Endometrial microvascular endothelial cells (primary cell): Measurements from ENCODE around the gene RXRA. TPM values are rescaled to one million over a fixed set of nuclear protein-coding genes. Genes with fewer than 3 reads are reported as not detected.

Experiments used
- in situ Hi-C: cut with HindIII; loops from 2 replicates; pipeline ENCODE4 v1.10.0; 2017; ENCODE audit warnings: low sequenced_read_pairs, low pct_unique_long_range_greater_than_20kb; ENCODE audit errors: inconsistent ontology term
- total RNA-seq: library from RNA; depleted of rRNA; stranded (reverse); fragments of >200 nt; gene quantifications from one replicate; pipeline ENCODE4 v1.2.3, GENCODE V29; 2015; ENCODE audit errors: inconsistent ontology term

Gene RXRA
- total RNA-seq, 1 donor from 2014 or later: 14.8 TPM

DNA sequence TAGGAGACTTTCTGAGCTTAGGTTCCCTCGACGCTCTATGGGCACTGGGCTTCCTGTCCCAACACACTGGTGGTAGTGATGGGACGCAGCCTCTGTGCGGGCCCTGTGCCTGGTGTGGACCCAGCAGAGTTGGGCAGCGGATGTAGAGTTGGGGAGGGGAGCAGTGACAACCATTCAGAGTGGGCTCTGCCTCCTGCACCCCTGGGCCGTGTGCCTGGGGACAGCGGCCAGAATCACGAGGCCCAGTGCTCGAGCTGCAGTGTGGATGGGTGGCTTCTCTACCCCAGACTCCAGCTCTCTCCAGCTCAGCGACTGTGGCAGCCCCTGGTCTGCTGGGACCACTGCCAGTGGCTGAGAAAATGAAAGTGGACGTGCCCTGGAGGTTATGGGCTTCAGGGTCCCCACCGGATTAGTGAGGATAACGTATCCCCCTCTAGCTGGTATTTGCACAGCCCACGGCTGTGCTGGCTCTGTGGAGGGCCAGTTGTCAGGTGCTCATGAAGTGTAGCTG lies 18.6 kb downstream of the RXRA start:
- in situ Hi-C loops: no loop called here

DNA sequence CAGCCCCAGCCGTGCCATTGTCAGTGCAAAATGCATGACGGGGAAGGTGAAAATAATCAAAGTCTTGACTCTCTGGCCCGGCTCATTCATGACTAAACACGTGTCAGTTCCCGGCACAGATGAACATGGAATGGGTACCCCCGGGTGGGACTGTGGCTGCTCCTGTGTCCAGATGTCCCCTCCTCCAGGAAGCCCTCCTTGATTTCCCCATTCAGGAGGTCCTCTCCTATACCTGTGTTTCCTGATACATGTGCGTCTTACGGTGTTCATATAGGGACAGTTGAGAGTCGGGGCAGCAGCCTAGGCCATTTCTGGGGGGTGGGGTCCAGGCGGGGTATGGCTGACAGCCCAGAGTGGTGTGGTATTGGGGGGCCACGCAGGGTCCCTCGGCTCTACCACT lies 19.5 kb downstream of the RXRA start:
- in situ Hi-C loops: no loop called here

DNA sequence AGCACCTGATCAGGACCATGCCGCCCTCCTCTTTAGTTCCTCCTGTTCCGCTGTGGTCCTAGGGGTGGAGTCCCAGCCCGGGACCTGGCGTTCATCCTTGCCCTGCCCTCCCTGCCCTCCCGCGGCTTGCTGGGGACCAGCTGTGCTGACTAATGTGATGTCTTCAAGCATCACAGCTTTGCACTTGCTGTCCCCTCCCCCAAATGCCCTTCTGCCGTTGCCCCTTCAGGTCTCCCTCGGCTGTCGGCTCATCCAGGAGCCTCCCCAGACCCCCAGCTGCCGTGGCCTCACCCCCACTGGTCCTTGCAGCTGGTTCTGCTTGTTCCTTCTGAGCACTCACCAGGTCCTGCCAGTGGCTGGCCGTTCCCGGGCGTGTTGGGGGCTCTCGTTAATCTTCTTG lies 19.9 kb downstream of the RXRA start:
- in situ Hi-C loops: no loop called here

DNA sequence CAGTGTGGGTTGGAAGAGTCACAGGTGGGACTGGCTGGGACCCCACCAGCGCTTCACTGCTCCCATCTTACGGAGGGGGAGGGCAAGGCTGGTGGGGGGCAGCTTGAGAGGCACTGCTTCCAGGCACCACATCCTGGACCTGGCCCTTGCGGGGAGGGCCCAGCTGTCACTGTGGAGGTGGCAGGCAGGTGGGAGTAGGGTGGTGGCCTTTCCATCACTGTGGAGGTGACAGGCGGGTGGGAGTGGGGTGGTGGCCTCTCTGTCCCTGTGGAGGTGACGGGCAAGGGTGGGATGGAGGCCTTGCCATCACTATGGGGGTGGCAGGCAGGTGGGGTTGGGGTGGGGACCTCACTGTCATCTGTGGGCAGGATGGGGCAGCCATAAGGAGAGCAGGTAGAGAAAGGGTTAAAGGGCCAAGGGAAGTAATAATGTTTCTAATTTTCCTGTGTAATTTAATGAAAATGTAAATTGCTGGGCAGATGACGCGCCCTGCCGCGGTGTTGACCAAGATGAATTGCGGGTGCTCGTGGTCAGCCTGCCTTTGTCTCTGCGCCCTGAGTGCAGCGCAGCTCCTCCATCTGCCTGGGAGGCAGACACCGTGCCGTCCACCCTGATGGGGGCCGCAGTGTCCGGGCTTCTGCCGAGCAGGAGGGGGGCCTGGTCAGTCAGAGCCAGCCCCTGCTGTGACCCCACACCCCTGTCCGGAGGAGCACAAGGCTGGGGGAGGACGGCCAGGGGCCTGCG lies 20.8 kb downstream of the RXRA start:
- in situ Hi-C loops: no loop called here

DNA sequence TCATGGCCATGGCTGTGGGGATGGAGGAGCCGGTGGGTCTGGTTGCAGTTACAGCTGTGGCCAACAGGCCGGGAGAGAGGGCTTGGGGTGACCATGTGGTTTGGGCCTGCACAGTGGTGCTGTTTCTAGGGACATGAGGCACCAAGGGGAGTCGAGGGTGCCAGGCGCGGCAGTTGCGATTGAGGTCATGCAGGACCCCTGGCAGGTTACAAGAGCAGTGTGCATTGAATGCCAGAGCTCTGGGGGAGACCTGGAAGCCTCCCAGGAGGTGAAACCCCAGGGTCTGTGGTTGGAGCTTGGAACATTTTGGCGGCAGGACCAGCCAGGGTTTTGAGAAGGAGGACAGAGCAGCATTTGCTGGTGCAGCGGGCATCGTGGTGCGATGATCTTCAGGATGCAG lies 21.7 kb downstream of the RXRA start:
- in situ Hi-C loops: no loop called here

DNA sequence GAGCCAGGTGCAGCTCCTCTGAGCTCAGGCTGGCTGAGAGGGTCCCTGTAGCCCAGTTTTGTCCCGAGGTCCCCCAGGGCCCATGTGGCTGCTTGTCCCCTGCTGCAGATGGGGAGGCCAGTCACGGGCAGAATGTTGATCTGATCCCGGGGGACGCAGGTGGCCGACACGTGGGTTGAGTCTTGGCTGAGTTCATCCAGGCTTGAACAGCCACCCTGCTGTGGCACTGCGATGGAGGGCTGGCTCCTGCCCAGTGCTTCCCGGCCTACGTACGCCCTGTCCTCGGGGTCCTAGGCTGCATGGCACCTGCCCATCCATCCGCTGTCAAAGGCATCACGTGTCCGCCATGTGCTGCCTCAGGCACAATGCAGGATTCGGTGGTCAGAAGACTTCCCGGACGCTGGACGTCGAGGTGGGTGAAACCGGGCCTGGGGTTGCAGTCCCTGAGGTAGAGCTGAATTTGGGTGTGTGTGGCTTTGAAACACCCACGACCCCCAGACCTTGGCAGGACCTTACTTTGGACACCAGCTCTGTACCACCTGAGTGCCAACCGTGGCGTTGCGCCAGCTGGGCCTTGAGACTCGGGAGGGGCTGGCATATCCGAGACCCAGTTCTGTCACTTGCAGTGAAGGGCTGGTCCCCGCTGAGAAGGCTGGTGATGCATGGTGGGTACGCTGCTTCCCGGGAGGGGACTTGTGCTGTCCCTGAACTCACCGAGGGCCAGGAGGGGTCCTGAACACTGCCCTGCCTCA lies 22.3 kb downstream of the RXRA start:
- in situ Hi-C loops: no loop called here

DNA sequence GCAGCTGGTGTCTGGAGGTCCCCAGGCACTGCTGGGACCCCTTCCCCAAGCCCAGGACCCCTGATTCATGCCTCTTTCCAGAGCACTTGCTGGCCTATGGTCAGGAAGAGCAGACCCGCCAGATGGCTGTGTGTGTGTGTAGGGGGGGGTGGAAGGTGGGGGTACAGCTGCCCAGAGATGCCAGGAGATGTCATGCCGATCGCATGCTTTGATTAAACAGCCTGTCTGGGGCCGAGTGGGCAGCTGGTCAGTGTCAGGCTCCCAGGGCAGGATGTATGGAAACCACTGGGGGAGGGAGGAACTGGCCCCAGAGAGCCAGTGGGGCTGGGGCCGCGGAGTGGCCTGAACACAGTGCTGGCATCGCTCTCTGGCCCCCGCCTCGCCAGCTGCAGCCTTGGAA lies 23.7 kb downstream of the RXRA start:
- in situ Hi-C loops: no loop called here

DNA sequence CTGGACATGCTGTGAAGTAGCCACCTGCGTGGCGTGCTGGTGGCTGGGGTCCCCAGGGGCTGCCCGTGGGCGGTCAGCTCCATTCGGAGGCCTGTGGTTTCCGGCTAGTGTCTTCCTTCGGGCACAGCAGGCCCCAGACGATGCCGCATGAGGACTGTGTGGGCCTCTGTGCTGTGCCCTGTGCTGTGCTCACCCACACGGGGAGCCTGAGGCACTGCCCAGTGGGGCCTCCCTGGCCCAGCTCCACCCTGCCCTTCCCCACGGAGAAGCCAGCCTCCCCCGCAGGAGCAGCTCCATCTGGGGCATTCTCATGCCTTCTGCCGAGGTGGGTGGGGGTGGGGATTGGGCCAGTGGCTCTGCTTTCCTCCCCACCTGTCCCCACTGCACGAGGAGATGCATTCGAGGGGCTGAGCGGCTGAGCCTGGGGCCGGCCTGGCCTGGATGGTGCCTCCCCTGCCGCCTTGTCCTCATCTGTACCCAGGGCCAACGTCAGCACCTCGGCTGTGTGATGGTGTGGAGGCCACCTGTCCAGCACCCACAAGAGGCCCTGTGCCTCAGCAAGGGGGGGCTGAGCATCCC lies 24.2 kb downstream of the RXRA start:
- in situ Hi-C loops: no loop called here

DNA sequence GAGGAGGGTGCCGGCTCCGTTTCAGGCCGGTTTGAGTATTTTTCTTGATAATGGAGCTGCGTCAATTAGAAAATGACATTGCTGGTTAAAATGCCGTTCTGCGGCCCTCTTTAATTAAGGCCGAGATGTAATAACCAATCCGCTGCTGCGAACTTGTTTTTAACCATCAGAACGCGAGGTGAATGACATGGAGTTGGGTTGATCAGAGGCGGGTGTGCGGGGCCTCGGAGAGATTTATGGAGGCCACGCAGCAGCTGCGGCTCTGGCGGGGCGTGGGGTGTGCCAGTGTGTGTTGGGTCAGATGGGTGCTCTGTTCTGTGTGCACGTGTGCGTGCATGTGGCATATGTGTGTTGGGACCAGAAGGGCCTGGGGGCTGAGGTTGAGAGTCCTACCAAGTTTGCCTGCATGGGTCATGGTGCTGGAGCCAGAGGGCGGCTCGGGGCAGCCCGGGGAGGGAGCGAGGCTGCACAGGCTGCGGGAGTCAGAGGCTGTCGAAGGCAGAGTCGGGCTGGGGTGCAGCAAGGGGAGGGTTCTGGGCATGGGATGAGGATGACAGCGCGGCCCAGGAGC lies 25.4 kb downstream of the RXRA start:
- in situ Hi-C loops: no loop called here

DNA sequence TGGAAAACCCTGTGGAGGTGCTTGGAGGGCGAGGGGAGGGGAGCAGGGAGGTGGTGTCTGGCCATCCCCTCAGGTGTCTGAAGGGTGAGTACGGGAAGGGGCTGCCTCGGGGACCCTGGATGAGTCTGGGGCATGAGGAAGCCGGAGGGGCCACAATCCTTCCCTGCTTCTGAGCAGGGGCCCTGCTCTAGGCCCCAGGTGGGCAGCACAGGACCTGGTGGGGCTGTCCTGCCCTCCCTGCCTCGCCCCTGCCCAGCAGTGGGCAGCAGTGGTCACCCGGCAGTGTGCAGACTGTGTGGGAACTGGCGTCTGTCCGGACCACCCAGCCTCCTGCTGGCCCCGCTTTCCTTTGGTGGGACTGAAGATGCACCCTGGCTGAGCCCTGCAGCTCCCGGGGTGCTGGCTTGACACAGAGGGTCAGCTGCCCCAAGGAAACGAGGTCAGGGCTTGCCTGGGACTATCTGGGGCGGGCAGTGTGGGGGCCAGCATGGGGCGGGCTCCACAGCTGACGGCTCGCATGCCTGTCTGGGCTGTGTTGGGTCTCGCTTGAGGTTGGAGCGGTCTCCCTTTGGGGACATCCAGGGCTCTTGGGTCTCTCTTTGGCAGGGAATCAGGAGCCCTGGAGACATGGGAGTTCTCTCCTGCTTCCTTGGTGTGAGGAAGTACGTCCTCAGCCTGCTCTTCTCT lies 26.1 kb downstream of the RXRA start:
- in situ Hi-C loops: no loop called here

DNA sequence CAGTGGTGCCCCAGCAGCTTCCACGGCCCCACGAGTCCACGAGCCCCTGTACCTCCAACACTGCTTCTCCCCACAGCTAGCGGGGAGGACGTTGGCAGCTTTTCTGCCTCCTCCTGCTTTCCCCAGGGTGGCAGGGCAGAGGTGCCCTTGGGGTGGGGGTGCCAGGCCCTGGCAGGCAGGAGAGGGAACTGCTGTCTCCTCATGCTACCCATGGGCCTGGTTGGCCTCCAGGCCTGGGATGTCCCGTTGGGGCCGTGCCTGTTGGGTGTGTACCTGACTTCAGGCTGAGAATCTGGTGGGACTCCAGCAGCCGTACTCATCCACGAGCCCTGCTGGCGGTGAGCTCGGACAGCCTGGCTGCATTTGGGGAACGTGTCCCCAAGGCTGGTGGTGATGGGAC lies 27.3 kb downstream of the RXRA start:
- in situ Hi-C loops: no loop called here

DNA sequence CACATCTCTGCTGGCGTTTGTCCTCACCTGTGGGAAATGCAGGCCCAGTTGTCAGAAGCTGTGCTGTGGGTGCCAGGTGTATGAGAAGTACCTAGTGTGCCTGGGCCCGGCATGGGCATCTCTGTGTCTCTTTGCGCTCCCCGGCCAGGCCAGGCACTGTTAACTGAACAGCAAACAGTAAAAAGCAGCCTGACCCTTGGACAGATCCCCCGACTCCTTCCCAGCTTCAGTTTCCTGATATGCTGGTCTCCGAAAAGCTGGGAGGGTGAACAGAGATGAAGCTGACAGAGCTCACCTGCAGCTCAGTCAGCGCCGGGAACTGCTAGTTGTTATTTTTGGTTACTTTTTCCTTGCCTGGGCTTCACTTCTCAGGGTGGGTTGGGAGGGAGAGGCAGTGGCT lies 28.9 kb downstream of the RXRA start:
- in situ Hi-C loops: no loop called here

DNA sequence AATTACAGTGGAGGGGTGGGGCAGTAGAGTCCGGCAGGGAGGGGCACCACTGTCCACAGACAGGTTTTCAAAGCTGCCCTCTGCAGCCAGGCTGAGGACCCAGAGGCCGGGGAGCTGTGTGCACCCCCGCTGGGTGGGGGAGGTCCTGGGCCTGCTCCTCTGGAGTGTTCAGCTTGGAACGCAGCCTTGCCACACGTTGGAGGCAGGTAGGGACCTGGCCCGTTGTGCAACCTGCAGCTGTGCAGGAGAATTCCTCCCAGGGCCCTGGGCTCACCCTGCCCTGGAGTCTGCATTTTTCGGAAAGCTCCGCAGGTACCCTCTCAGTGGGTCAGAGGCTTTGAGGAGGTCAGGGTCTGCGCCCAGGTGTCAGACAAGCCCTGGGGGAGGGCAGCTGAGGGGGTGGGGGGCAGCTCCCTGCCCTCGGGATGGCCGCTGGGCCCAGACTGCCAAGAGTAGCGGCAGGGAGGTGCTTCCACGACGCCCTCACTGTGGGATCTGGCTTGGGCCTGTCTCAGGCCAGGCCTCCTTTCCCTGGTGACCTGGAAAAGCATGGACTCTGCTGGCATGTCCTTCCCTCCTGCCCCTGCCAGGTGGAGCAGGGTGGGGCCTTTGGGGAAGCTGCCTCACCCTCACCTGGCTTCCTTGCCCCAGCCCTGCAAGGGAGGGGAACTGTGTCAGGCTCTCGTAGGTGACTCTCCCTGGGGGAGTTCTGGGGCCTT lies 29.5 kb downstream of the RXRA start:
- in situ Hi-C loops: no loop called here

DNA sequence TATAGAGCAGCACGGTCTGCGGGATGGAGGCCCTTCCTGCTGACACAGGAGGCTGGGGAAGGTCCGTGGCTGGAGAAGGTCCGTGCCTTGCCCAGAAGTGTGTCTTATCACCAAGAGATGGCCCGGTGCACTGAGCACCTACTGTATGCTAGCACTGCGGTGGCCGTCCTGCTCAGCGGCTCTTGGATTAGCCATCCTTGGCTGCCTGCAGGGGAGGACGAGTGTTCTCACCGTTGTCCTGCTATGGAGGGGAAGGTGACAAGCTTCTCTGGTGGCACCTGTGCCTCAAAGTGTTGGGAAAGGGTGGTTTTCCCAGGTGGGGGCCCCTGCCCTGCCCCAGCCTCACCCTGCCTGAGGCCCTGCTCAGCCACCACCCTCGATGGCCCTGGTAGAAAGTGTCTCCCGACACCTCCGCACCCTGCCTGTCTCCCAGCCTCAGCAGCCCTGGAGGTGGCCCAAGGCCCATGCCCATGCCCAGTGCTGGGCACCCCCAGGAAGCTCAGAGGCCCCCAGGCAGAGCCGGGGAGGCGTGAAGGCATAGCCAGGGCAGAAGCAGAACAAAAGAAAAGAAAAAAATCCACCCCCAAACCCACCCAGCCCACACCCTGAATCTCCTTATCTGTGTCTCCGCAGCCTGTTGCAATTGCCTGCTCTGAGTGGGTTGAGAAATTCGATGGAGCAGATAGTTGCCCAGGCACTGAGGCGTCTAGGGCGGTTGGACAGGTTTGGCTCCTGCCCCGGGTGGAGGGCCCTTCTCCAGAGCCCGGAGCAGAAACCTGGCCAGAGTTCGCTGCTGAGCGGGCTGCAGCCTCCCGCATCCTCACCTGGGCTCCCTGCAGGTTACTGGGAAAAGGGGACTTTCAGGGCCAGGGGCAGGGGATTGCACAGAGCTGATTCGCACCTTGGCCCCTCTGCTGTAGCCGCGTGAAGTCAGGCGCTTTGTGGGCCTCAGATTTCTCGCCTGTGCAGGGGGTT lies 30.5 kb downstream of the RXRA start:
- in situ Hi-C loops: no loop called here

DNA sequence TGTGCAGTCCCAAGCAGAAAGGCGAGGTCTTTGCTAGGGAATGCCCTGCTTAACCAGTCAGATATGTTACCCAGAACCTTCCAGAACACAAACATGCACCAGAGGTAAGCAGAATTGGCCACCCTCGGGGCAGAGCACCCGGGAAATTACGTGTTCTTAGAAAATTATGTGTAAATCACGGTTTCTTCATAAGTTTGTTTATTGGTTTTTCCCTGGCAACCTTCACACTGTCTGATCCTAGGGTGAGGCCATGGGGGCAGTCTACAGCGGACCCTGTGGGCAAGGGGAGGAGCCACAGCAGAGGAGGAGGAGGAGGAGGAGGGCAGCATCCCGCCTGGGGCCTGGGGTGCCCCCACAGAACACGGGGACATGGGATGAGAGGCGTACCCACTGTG lies 31.4 kb downstream of the RXRA start:
- in situ Hi-C loops: no loop called here

DNA sequence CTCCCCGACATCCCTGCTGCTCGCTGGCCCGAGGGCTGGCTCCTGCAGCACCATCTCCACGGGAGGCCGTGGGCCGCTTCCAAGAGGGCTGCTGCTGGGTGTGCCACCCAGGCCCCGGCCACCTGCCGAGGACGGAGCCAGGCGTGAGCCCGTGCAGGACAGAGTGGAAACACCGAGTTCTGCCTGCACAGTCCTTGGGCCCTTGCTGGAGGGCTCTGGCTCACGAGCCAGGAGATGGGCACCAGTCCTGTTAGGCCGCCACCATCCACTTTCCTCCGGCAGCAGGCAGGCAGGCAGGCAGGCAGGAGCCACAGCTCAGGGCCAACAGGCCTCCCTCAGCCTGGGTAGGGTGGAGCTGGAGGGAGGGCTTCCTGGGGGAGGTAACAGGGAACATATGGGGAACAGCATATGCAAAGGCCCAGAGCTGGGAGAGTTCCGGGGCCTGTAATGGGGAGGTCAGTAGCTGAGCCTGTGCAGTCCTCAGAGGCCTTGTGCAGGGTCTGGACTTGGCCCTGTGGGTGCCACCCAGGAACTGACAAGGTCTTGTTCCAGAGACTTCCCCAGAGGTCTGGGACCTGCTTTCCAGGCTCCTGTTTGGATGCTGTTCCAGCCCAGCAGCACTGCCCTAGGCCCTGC lies 31.9 kb downstream of the RXRA start:
- in situ Hi-C loops: no loop called here

DNA sequence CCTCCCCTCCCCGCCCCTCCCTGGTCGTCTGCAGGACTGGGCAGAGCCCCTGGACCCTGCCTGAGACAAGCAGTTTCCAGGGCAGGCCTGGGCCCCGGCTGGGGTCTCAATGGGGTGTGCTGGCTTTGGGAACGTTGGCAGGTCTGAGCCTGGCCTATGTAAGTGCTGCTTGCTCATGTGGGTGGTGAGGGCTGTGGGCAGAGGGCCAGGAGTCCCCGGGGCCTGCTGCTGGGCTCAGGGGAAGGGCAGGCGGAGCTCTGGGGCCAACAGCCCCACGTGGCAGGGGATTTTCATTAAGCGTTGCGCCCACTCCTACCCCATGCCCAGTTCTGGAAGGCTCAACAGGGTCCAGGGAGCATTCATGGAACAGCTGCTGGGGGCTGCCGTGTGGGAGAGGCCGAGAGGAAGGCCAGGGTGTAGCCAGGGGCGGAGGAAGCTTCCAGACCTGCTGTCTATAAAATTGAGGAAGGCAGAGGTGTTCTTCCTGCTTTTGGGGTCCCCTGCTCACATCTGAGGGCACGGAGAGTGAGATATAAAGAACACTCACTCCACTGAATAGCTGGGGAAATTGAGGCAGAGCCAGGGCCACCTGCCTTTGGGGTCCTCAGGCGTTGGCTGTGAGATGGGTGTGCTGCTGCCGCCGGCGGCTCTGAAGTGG lies 32.5 kb downstream of the RXRA start:
- in situ Hi-C loops: no loop called here
